Aorta (tissue), 5 donors: Measurements from ENCODE around the gene CCSER1. TPM values are rescaled to one million over a fixed set of nuclear protein-coding genes. Genes with fewer than 3 reads are reported as not detected.
A peak's percentile ranks its signal among the peaks of the same experiment; 100 is the strongest.
"Not testable (repeated sequence)": the region's sequence is repeated elsewhere in the genome, so short reads cannot be mapped to it uniquely, and the experiment has no call there.

ENCODE experiments used
- ATAC-seq: fragments of 200-7000 bp; cut with Tn5 transposase; one replicate; pipeline ENCODE4 v1.9.1; 2022; ENCODE audit warnings: moderate library complexity; ENCODE audit not compliant: low FRiP score
- DNase-seq, 2 donors: peaks; one replicate each; pipeline ENCODE4 v3.0.0-alpha.2; 2020
- H3K27ac ChIP-seq, 2 donors: one replicate each; pipeline ENCODE4 v1.5.1; 2013; ENCODE audit warnings: low read length in 2 of 2, mild to moderate bottlenecking in 2 of 2, moderate library complexity in 2 of 2, control low read depth in 1 of 2, inconsistent platforms in 1 of 2, low read depth in 1 of 2
- H3K27me3 ChIP-seq, 2 donors: one replicate each; pipeline ENCODE4 v1.6.1; 2013; ENCODE audit warnings: control low read depth in 1 of 2, low read length in 1 of 2, mild to moderate bottlenecking in 1 of 2, moderate library complexity in 1 of 2; ENCODE audit not compliant: insufficient read depth in 2 of 2, control insufficient read depth in 1 of 2
- H3K36me3 ChIP-seq, 2 donors: one replicate each; pipeline ENCODE4 v1.6.1; 2013; ENCODE audit warnings: control low read depth in 1 of 2, low read length in 1 of 2, mild to moderate bottlenecking in 1 of 2; ENCODE audit not compliant: insufficient read depth in 2 of 2, control insufficient read depth in 1 of 2
- H3K4me1 ChIP-seq, 2 donors: one replicate each; pipeline ENCODE4 v1.6.1; 2013; ENCODE audit warnings: low read length in 2 of 2, control low read depth in 1 of 2, mild to moderate bottlenecking in 1 of 2, moderate library complexity in 1 of 2; ENCODE audit not compliant: insufficient read depth in 2 of 2, control insufficient read depth in 1 of 2
- H3K4me3 ChIP-seq, 2 donors: one replicate each; pipeline ENCODE4 v1.5.1; 2013; ENCODE audit warnings: low read length in 2 of 2, control low read depth in 1 of 2, mild to moderate bottlenecking in 1 of 2
- H3K9me3 ChIP-seq: one replicate; pipeline ENCODE4 v1.6.1; 2013; ENCODE audit warnings: mild to moderate bottlenecking, low read length; ENCODE audit not compliant: control insufficient read depth
- WGBS, 2 donors: extraction: QIAGEN DNeasy Blood & Tissue Kit; methylation state at CpG; one replicate each; pipeline ENCODE4 v1.1.7; 2013; 5-methylcytosine and 5-hydroxymethylcytosine counted together
- intact Hi-C, 2 donors: fragments of 100-400 bp; cut with DNase I; formaldehyde crosslinking; loops; one replicate each; pipeline versions ENCODE4 v1.14.2 to v1.15.0; 2022
- polyA plus RNA-seq, 2 donors: library from polyadenylated mRNA; stranded (reverse); fragments of 200-250 nt; gene quantifications; one replicate each; pipeline ENCODE4 v1.2.3, GENCODE V29; 2013
- total RNA-seq, 2 donors: library from RNA; stranded (reverse); fragmentation: NEBNext Ultra II Directional; extraction: Animal tissue kit (Norgen Biotek cat#: 25700); gene quantifications; one replicate each; pipeline ENCODE4 v1.2.1, GENCODE V29; 2021
- donor health status: healthy with polysubstance abuse.
- donor health status: Bipolar disorder and iron deficiency.
- donor health status: DM: no; HTN: no; CAD: no.
- donor health status: DM: no; HTN: no; CAD: no.
- donor health status: DM: yes; HTN: yes; CAD: no.

Gene CCSER1
- total and polyA plus RNA-seq, 4 donors: 2.0 to 9.5 (median 9.3) TPM; not detected in 1

DNA sequence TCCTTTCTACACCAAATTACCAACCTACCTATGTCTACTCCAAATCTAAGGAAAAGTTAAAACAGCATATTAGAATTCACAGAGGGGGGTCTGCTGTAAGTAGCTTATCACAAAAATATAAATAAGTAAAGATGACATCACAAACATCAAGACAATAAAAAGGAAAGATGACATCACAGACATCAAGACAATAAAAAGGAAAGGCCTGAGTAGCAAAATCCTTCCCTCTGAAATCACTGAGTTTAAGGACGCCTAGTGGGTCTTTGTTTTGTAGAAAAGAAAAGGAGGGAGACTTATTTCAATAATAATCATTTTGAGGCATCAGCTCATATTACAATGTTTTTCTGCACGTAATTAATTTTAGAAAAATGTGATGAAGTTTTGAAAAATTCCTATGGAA, 1469.5 kb downstream of the CCSER1 start:
- no peak overlapping the region for H3K27ac ChIP-seq
- intact Hi-C loops: no loop called here
- H3K4me3 ChIP-seq: no peak overlapping the region
- DNase-seq: no peak
- H3K9me3 ChIP-seq: no peaks in the 10 kb centered on the region
- H3K27me3 ChIP-seq: no peaks in the 10 kb centered on the region
- H3K36me3 ChIP-seq: no peaks in the 10 kb centered on the region
- H3K4me1 ChIP-seq: no peaks in the 10 kb centered on the region
- 45 to 66% methylated on average over 2 of the region's 2 CpGs for WGBS, 2 donors
- ATAC-seq: no peak

DNA sequence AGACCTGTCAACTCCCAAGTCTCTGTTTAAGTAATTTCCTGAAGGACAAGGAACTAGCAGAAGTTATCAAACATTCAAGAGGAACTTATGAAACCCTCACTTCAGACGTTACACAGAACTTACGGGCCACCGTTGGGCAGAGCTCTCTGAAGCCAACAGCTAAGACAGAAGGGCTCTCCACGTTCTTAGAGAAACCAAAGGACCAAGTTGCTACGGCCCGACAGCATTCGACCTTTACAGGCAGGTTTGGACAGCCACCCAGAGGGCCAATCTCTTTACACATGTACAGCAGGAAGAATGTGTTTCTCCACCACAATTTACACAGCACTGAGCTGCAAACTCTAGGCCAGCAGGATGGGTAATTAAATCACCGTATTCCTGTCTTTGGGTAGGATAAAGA, 1471.5 kb downstream of the CCSER1 start:
- WGBS, 2 donors: 86 to 89% methylated on average over 8 of the region's 8 CpGs
- Histone ChIP-seq H3K27me3 (no peaks in the 10 kb centered on the region), H3K36me3 (no peaks in the 10 kb centered on the region), H3K4me3 (no peak overlapping the region), H3K27ac (no peak overlapping the region), H3K9me3 (no peaks in the 10 kb centered on the region), H3K4me1 (no peaks in the 10 kb centered on the region)
- DNase-seq (peak in 1 of 2 donors; percentile 43), ATAC-seq (no peak)
- intact Hi-C loops: no loop called here

DNA sequence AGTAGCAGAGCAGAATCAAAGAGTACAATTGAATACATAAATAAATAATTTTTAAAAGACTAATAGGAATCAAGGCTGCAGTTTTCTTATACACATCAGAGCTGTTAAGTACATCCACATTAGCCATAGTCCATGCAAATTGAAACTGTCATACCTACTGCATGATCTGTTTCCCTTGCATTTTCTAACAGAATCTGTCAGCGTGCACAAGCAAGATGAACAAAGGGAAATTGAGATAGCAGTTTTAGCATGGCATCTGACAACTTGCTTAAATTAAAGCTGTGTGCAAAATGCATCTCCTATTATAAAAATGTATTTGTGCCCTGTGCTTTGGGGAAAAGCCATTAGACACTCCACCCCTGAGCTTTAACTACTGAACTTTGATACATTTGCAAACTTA, 1473.1 kb downstream of the CCSER1 start:
- Histone ChIP-seq H3K4me3 (no peak overlapping the region), H3K27ac (no peak overlapping the region), H3K9me3 (no peaks in the 10 kb centered on the region), H3K4me1 (no peaks in the 10 kb centered on the region), H3K27me3 (no peaks in the 10 kb centered on the region), H3K36me3 (no peaks in the 10 kb centered on the region)
- DNase-seq: no peak
- WGBS, 2 donors: 88 to 93% methylated on average over 1 of the region's 1 CpG
- ATAC-seq: no peak
- intact Hi-C loops: no loop called here

DNA sequence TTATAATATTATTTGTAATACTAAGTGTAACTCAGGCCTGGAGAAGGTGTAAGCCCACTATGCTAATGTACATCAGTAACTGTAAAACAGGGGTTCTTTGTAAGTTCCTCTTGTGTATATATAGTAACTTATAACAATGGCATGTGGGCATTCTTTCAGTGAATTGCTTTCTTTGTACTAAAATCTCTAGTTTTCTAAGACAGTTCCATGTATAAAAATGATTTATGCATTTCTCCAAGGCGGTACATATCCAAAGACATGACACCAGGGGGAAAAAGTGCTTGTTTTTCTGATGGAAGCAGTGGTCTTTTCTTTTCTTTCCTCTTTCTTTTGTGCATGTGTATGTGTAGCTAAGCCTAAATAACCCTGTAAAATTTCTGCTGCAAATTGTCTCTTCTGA, 1474.2 kb downstream of the CCSER1 start:
- DNase-seq (no peak), ATAC-seq (no peak)
- no peaks in the 10 kb centered on the region for H3K4me1 ChIP-seq
- H3K9me3 ChIP-seq: no peaks in the 10 kb centered on the region
- H3K4me3 ChIP-seq: no peak overlapping the region
- no peak overlapping the region for H3K27ac ChIP-seq
- H3K27me3 ChIP-seq: no peaks in the 10 kb centered on the region
- no peaks in the 10 kb centered on the region for H3K36me3 ChIP-seq
- 65 to 69% methylated on average over 1 of the region's 1 CpG for WGBS, 2 donors
- intact Hi-C loops: no loop called here

DNA sequence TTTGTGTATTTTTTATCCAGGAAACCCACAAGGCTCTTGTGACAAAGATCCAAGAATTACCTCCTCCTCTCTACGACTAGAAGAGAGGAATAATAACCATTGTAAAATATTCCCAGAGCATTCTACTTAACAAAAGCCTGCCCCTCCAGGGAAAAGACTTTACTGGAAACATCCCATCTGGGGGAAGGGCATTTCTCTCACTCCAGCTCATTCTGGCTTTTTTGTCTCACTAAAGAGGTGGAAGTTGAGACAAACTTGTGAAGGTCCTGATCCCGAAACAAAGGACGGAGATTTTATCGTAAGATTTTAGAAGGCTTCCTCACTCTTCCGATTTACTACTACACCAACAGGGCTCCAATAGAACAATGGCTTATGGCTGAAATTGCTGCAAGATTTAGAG, 1484.6 kb downstream of the CCSER1 start:
- intact Hi-C loops: no loop called here

DNA sequence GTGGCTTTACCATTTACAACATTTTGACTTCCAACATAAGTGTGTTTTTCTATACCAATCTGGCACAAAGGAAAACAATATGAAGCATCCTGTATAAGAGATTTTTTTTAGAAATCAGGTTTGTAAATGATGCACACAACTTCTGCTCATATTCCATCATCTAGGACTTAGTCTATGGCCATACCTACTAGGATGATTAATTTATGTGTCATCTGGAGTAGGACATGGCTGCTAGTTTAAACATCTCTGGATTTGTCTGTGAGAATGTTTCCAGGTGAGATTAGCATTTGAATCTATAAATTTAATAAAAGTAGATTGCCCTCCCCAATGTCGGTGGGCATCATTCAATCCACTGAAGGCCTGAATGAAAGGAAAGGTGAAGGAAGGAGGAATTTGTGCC, 1493.8 kb downstream of the CCSER1 start:
- no peak for ATAC-seq
- no peak for DNase-seq
- Histone ChIP-seq H3K4me1 (no peaks in the 10 kb centered on the region), H3K27me3 (no peaks in the 10 kb centered on the region), H3K9me3 (no peaks in the 10 kb centered on the region), H3K27ac (no peak overlapping the region), H3K4me3 (no peak overlapping the region), H3K36me3 (no peaks in the 10 kb centered on the region)
- intact Hi-C loops: no loop called here
- WGBS, 2 donors: 89 to 99% methylated on average over 1 of the region's 1 CpG

More for the DNA sequence above, 1484.6 kb downstream of the CCSER1 start:
- no peak overlapping the region for H3K27ac ChIP-seq
- no peaks in the 10 kb centered on the region for H3K36me3 ChIP-seq
- peaks cover 0 to 1% of the 10 kb centered on the region in 2 donors for H3K27me3 ChIP-seq
- DNase-seq (no peak), ATAC-seq (no peak)
- H3K4me1 ChIP-seq: no peaks in the 10 kb centered on the region
- peaks cover 1% of the 10 kb centered on the region for H3K9me3 ChIP-seq
- no peak overlapping the region for H3K4me3 ChIP-seq
- WGBS, 2 donors: 82 to 91% methylated on average over 5 of the region's 5 CpGs

DNA sequence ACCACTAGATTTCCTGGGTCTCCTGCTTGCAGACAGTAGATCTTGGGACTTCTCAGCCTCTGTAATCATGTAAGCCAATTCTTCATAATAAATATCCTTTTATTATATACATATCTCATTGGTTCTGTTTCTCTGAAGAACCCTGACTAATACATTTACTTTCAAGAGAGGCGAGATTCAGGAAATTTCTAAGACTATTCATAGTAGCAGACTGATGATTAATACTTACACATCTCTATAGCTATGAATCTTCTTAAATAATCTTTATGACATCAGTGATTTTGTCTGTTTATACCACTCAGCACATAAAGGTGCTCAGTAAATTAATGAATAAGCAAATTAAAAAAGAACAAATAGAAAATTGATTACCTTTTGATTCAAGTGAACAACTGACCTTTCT, 1494.3 kb downstream of the CCSER1 start:
- H3K4me1 ChIP-seq: no peaks in the 10 kb centered on the region
- H3K4me3 ChIP-seq: no peak overlapping the region
- 70 to 89% methylated on average over 1 of the region's 1 CpG for WGBS, 2 donors
- H3K27me3 ChIP-seq: no peaks in the 10 kb centered on the region
- no peaks in the 10 kb centered on the region for H3K36me3 ChIP-seq
- DNase-seq (no peak), ATAC-seq (no peak)
- intact Hi-C loops: no loop called here
- H3K9me3 ChIP-seq: no peaks in the 10 kb centered on the region
- H3K27ac ChIP-seq: no peak overlapping the region

DNA sequence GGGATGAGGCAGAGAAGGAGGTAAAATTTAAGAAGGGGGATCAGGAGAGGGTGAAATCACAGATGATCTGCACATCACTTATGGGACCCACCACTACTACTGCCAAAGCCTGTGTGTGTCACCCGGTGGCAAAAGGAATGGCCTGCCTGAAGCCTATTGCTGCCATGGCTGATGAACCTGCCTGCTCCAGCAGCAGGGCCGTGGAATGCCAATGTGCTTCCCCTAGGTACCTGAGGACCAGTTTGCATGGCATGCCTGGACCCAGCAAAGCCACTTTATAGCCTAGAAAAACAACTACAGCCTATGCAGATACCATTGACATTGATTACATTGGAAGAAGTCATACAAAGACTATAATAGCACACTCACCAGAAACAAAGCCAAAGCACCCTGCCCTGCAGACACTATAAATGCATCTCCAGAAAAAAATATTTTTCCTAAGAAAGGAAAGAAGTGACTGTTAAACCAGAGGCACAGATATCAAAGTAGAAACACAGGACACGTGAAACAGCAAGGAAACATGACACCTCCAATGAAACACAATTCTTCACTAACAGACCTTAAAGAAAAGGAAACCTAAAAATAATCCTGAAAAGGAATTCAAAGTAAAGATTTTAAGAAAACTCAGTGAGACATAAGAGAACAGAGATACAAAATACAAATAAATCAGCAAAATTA, 1495.9 kb downstream of the CCSER1 start:
- no peak for ATAC-seq
- H3K4me1 ChIP-seq: no peaks in the 10 kb centered on the region
- no peaks in the 10 kb centered on the region for H3K9me3 ChIP-seq
- H3K27me3 ChIP-seq: no peaks in the 10 kb centered on the region
- intact Hi-C loops: no loop called here
- no peak overlapping the region for H3K27ac ChIP-seq
- 77 to 80% methylated on average over 3 of the region's 3 CpGs for WGBS, 2 donors
- DNase-seq: no peak
- H3K36me3 ChIP-seq: no peaks in the 10 kb centered on the region
- no peak overlapping the region for H3K4me3 ChIP-seq

DNA sequence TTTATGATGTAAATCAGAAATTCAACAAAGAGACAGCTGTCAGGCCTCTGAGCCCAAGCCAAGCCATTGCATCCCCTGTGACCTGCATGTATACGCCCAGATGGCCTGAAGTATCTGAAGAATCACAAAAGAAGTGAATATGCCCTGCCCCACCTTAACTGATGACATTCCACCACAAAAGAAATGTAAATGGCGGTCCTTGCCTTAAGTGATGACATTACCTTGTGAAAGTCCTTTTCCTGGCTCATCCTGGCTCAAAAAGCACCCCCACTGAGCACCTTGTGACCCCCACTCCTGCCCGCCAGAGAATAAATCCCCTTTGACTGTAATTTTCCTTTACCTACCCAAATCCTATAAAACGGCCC, 1496.4 kb downstream of the CCSER1 start:
- H3K36me3 ChIP-seq, intact Hi-C loops, H3K27me3 ChIP-seq, ATAC-seq, H3K27ac ChIP-seq, DNase-seq, H3K4me1 ChIP-seq, H3K4me3 ChIP-seq, H3K9me3 ChIP-seq: not testable (repeated sequence)
- 88 to 91% methylated on average over 4 of the region's 4 CpGs for WGBS, 2 donors
